H1 (cell line): Measurements from ENCODE around the gene MVK. TPM values are rescaled to one million over a fixed set of nuclear protein-coding genes. Genes with fewer than 3 reads are reported as not detected.

Experiments used
- CTCF ChIA-PET: fragments of 300-600 bp; sonication (Branson Sonifier 250); formaldehyde crosslinking; loops from one replicate; lab custom pipeline; 2021; ENCODE audit not compliant: partially characterized antibody; lab: Charles Lee
- POLR2A ChIA-PET: fragments of 300-600 bp; sonication (Branson Sonifier 250); formaldehyde crosslinking; loops from one replicate; lab custom pipeline; 2021; ENCODE audit warnings: inconsistent platforms; ENCODE audit not compliant: partially characterized antibody; lab: Charles Lee
- DNase-seq, 2 experiments: peaks; one replicate each; pipeline versions ENCODE4 v3.0.0 to v3.0.0-alpha.2; 2010 to 2022; ENCODE audit warnings: low spot score in 2 of 2, low read depth in 1 of 2, mixed read lengths in 1 of 2
- FAIRE-seq: peaks from 2 replicates; lab custom pipeline; 2011; peaks lifted over from hg19 to GRCh38; lab: Jason Lieb, UNC
- H2AFZ ChIP-seq: 2 replicates; pipeline ENCODE4 v1.8.1; 2012; ENCODE audit warnings: low read length, inconsistent platforms
- H2AK5ac ChIP-seq: 2 replicates; pipeline ENCODE4 v1.6.1; 2013; ENCODE audit warnings: low read depth, low read length
- H2BK120ac ChIP-seq: replicated peaks from 2 replicates; pipeline ENCODE3; 2013; ENCODE audit warnings: low read depth, low read length, inconsistent platforms
- H2BK12ac ChIP-seq: 2 replicates; pipeline ENCODE4 v1.6.1; 2013; ENCODE audit warnings: low read depth, low read length
- H2BK15ac ChIP-seq: 2 replicates; pipeline ENCODE4 v1.6.1; 2013; ENCODE audit warnings: low read length
- H2BK20ac ChIP-seq: 2 replicates; pipeline ENCODE4 v1.6.1; 2013; ENCODE audit warnings: low read length
- H2BK5ac ChIP-seq: 2 replicates; pipeline ENCODE4 v1.6.1; 2013; ENCODE audit warnings: low read depth, low read length
- H3K14ac ChIP-seq: 2 replicates; pipeline ENCODE4 v1.6.1; 2013; ENCODE audit warnings: inconsistent platforms; ENCODE audit not compliant: insufficient read length
- H3K18ac ChIP-seq: 2 replicates; pipeline ENCODE4 v1.6.1; 2013; ENCODE audit warnings: low read length; ENCODE audit errors: extremely low read depth
- H3K23ac ChIP-seq: 2 replicates; pipeline ENCODE4 v1.6.1; 2013; ENCODE audit warnings: inconsistent platforms; ENCODE audit not compliant: insufficient read length
- H3K23me2 ChIP-seq: 2 replicates; pipeline ENCODE4 v1.6.1; 2013; ENCODE audit warnings: low read depth, low read length
- H3K27ac ChIP-seq: 2 replicates; pipeline ENCODE4 v1.6.1; 2011; ENCODE audit warnings: low read depth, low read length, inconsistent platforms
- H3K27me3 ChIP-seq, 4 experiments: replicated peaks in 1 of 4; 1 replicate in 1 of 4; 2 replicates in 3 of 4; pipeline versions ENCODE4 v1.6.1 to v1.8.1; 2011 to 2013; ENCODE audit warnings: low read length in 3 of 4, mild to moderate bottlenecking in 3 of 4, inconsistent platforms in 2 of 4, mixed read lengths in 2 of 4, moderate library complexity in 1 of 4; ENCODE audit not compliant: control insufficient read depth in 3 of 4, insufficient read depth in 3 of 4; ENCODE audit errors: extremely low read depth in 1 of 4
- H3K36me3 ChIP-seq, 4 experiments: 2 replicates each; pipeline versions ENCODE4 v1.6.1 to v1.8.1; 2011 to 2013; ENCODE audit warnings: mild to moderate bottlenecking in 4 of 4, low read length in 3 of 4, moderate library complexity in 2 of 4, control low read depth in 1 of 4, inconsistent platforms in 1 of 4; ENCODE audit not compliant: insufficient read depth in 4 of 4, control insufficient read depth in 2 of 4
- H3K4ac ChIP-seq: replicated peaks from 2 replicates; pipeline ENCODE3; 2013; ENCODE audit warnings: low read length, low read depth, mixed read lengths, inconsistent platforms; ENCODE audit not compliant: insufficient read length
- H3K4me1 ChIP-seq, 4 experiments: replicated peaks in 1 of 4; 1 replicate in 1 of 4; 2 replicates in 3 of 4; pipeline versions ENCODE4 v1.6.1 to v1.8.1; 2011 to 2013; ENCODE audit warnings: low read length in 3 of 4, inconsistent platforms in 2 of 4, mixed read lengths in 1 of 4; ENCODE audit not compliant: insufficient read depth in 4 of 4, control insufficient read depth in 3 of 4
- H3K4me2 ChIP-seq, 2 experiments: 2 replicates each; pipeline versions ENCODE4 v1.6.1 to v1.8.1; 2011 to 2013; ENCODE audit warnings: low read depth in 2 of 2, low read length in 2 of 2, control low read depth in 1 of 2, inconsistent platforms in 1 of 2, mild to moderate bottlenecking in 1 of 2; ENCODE audit not compliant: insufficient read depth in 1 of 2
- H3K4me3 ChIP-seq, 4 experiments: fragments of 200-600, 300-600 bp in 1 of 4; sonication (generic), shearing (Covaris generic), sonication (Bioruptor Twin) in 1 of 4; 2 replicates each; pipeline versions ENCODE4 v1.5.1 to v1.8.1; 2011 to 2016; ENCODE audit warnings: low read length in 4 of 4, low read depth in 3 of 4, control low read depth in 2 of 4, inconsistent platforms in 2 of 4, mild to moderate bottlenecking in 2 of 4, mixed read lengths in 1 of 4, moderate library complexity in 1 of 4; ENCODE audit not compliant: insufficient read depth in 2 of 4; ENCODE audit errors: extremely low read depth in 1 of 4
- H3K56ac ChIP-seq: replicated peaks from 2 replicates; pipeline ENCODE3; 2013; ENCODE audit warnings: low read depth, mild to moderate bottlenecking, mixed read lengths, low read length, inconsistent platforms; ENCODE audit not compliant: insufficient read length
- H3K79me1 ChIP-seq: 2 replicates; pipeline ENCODE4 v1.6.1; 2013; ENCODE audit warnings: low read depth, low read length, control low read depth
- H3K79me2 ChIP-seq, 2 experiments: 2 replicates each; pipeline versions ENCODE4 v1.6.1 to v1.8.1; 2012 to 2013; ENCODE audit warnings: low read length in 2 of 2, mild to moderate bottlenecking in 2 of 2, inconsistent platforms in 1 of 2; ENCODE audit not compliant: insufficient read depth in 2 of 2, control insufficient read depth in 1 of 2
- H3K9ac ChIP-seq, 4 experiments: replicated peaks in 1 of 4; 1 replicate in 1 of 4; 2 replicates in 3 of 4; pipeline versions ENCODE4 v1.6.1 to v1.8.1; 2011 to 2013; ENCODE audit warnings: low read depth in 3 of 4, low read length in 3 of 4, control low read depth in 2 of 4, mild to moderate bottlenecking in 2 of 4, moderate library complexity in 2 of 4, inconsistent platforms in 1 of 4; ENCODE audit errors: extremely low read depth in 1 of 4
- H3K9me3 ChIP-seq, 2 experiments: 2 replicates each; pipeline versions ENCODE4 v1.6.1 to v1.8.1; 2012 to 2013; ENCODE audit warnings: mild to moderate bottlenecking in 2 of 2, moderate library complexity in 2 of 2, control low read depth in 1 of 2, inconsistent platforms in 1 of 2, low read depth in 1 of 2, low read length in 1 of 2, mixed read lengths in 1 of 2; ENCODE audit not compliant: insufficient read depth in 2 of 2
- H4K20me1 ChIP-seq, 2 experiments: replicated peaks in 1 of 2; 2 replicates each; pipeline versions ENCODE3 to v1.8.1; 2011 to 2013; ENCODE audit warnings: inconsistent platforms in 2 of 2, low read length in 2 of 2, mild to moderate bottlenecking in 1 of 2; ENCODE audit not compliant: insufficient read depth in 2 of 2, control insufficient read depth in 1 of 2
- H4K5ac ChIP-seq: 2 replicates; pipeline ENCODE4 v1.6.1; 2013; ENCODE audit warnings: low read length, low read depth, mixed read lengths, inconsistent platforms; ENCODE audit not compliant: insufficient read length
- H4K8ac ChIP-seq: 2 replicates; pipeline ENCODE4 v1.8.0; 2013; ENCODE audit warnings: mild to moderate bottlenecking, moderate library complexity, low read length, inconsistent platforms; ENCODE audit not compliant: insufficient read depth; ENCODE audit errors: extremely low read depth
- H4K91ac ChIP-seq: replicated peaks from 2 replicates; pipeline ENCODE3; 2013; ENCODE audit warnings: low read length, mixed read lengths, inconsistent platforms; ENCODE audit not compliant: insufficient read length
- CTBP2 ChIP-seq: IDR thresholded peaks from 2 replicates; pipeline ENCODE4 v1.7.0; 2011; ENCODE audit warnings: borderline replicate concordance, mild to moderate bottlenecking, moderate library complexity, mixed read lengths, low read length; ENCODE audit not compliant: insufficient read depth, insufficient read length
- POLR2A ChIP-seq, 2 experiments: IDR thresholded peaks; 1 replicate in 1 of 2; 2 replicates in 1 of 2; pipeline ENCODE4 v1.6.1; 2011; ENCODE audit warnings: low read depth in 2 of 2, low read length in 2 of 2, mild to moderate bottlenecking in 2 of 2; ENCODE audit errors: control extremely low read depth in 1 of 2
- POU5F1 ChIP-seq: IDR thresholded peaks from 2 replicates; pipeline ENCODE4 v1.6.1; 2011; ENCODE audit warnings: low read depth, mild to moderate bottlenecking, low read length, moderate library complexity
- RFX5 ChIP-seq: IDR thresholded peaks from 2 replicates; pipeline ENCODE4 v1.6.1; 2011; ENCODE audit warnings: low read depth, low read length, improper control_type of control experiment, borderline replicate concordance
- TAF1 ChIP-seq: IDR thresholded peaks from 2 replicates; pipeline ENCODE4 v1.6.1; 2011; ENCODE audit warnings: mild to moderate bottlenecking, low read depth, low read length
- WGBS, 2 experiments: shearing (Covaris generic) in 1 of 2; methylation state at CpG; one replicate each; pipeline versions ENCODE4 v1.1.6 to v1.1.7; 2013 to 2015; ENCODE audit warnings: low lambda C conversion rate in 2 of 2, mixed read lengths in 2 of 2, inconsistent platforms in 1 of 2, low coverage in 1 of 2, missing lambda C conversion rate in 1 of 2; ENCODE audit not compliant: insufficient replicate concordance in 2 of 2, insufficient coverage in 1 of 2, insufficient read length in 1 of 2; ENCODE audit errors: extremely low coverage in 1 of 2, missing lambda C conversion rate in 1 of 2; 5-methylcytosine and 5-hydroxymethylcytosine counted together
- polyA plus RNA-seq, 7 experiments: library from polyadenylated mRNA; depleted of rRNA in 3 of 7; stranded (reverse) in 5 of 7; unstranded in 2 of 7; fragments of >200 nt in 5 of 7; fragments of 200-250 nt in 2 of 7; gene quantifications; 1 replicate in 5 of 7; 2 replicates in 1 of 7; 4 replicates in 1 of 7; pipeline versions ENCODE4 v1.2.1 to v1.2.3, GENCODE V29; 2011 to 2013; ENCODE audit warnings: missing spikeins in 2 of 7, mixed read lengths in 2 of 7
- total RNA-seq: library from RNA; stranded (reverse); fragmentation: NEBNext Ultra II Directional; extraction: Animal tissue kit (Norgen Biotek cat#: 25700); gene quantifications from 2 replicates; pipeline ENCODE4 v1.2.1, GENCODE V29; 2021

MVK gene
- total and polyA plus RNA-seq, 2 of the 8 experiments (the other 6 are each of a cell fraction or from before 2014, with no cell fraction given) = 15.7 to 20.9 TPM

DNA sequence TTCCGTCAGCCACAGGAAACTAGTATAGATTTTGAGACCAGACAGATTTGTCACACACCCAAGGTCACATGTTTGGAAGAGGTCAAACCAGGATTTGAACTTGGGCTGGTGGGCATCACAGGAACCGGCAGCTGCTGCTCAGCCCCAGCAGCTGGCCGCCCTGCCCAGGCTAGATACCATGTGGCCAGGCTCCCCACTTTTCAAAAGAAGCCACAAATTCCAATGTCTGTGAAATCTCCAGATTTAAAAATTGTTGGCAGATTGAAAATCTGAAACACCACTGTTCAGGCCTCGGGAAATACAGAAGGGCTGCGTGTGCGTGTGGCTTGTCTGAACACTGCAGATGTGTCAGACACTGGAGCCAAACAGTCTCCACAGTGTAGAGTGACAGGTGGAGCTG lies 30.7 kb upstream of the MVK start:
- TF ChIP-seq POLR2A (IDR thresholded peaks at IDR 0.05; ENCODE audit: control extremely low read depth in 1 of 2, low read depth in 2 of 2, low read length in 2 of 2) (no peak), RFX5 (no peak), POU5F1 (no peak), TAF1 (no peak), CTBP2 (no peak)
- H2BK12ac ChIP-seq = no peak overlapping the region
- H3K27me3 ChIP-seq = no peaks in the 10 kb centered on the region
- no peaks in the 10 kb centered on the region; a peak in 1 of 8 replicates for H3K36me3 ChIP-seq
- CTCF ChIA-PET = interaction anchor here (1.0 to 5.7 kb wide), 2 partner anchors 9 to 24 kb away, joined by 3 to 47 read pairs; no protein-coding TSS in a partner anchor
- no peak overlapping the region for H3K4ac ChIP-seq
- DNase-seq = no peak
- no peak overlapping the region for H3K4me2 ChIP-seq
- H4K20me1 ChIP-seq = peaks cover 0 to 2% of the 10 kb centered on the region in 2 experiments
- H3K79me2 ChIP-seq = no peaks in the 10 kb centered on the region
- no peaks in the 10 kb centered on the region for H3K79me1 ChIP-seq
- H2BK5ac ChIP-seq = no peak overlapping the region
- no peak overlapping the region for H3K4me3 ChIP-seq
- FAIRE-seq = no peak
- WGBS, 2 experiments = 89% methylated on average over 6 of the region's 6 CpGs; no CpG with 5 or more reads in 1 of the 2 experiments
- no peak overlapping the region for H4K91ac ChIP-seq
- no peak overlapping the region for H3K27ac ChIP-seq
- no peak overlapping the region for H3K9ac ChIP-seq
- H2BK120ac ChIP-seq = no peak overlapping the region
- no peak overlapping the region for H3K14ac ChIP-seq
- no peak overlapping the region for H4K5ac ChIP-seq
- H2BK15ac ChIP-seq = no peak overlapping the region
- H2AFZ ChIP-seq = no peak overlapping the region
- no peak overlapping the region for H4K8ac ChIP-seq
- no peak overlapping the region for H3K18ac ChIP-seq
- H3K56ac ChIP-seq = no peak overlapping the region
- POLR2A ChIA-PET = interaction anchor here (1.1 to 1.2 kb wide), 3 partner anchors 9 to 25 kb away, joined by 3 to 5 read pairs (median 3); no protein-coding TSS in a partner anchor
- H3K23ac ChIP-seq = no peak overlapping the region
- no peaks in the 10 kb centered on the region for H3K9me3 ChIP-seq
- H3K4me1 ChIP-seq = no peaks in the 10 kb centered on the region
- H2BK20ac ChIP-seq = no peak overlapping the region
- H2AK5ac ChIP-seq = no peak overlapping the region
- no peaks in the 10 kb centered on the region for H3K23me2 ChIP-seq
